Measurements from ENCODE around the gene DENND2D. TPM values are rescaled to one million over a fixed set of nuclear protein-coding genes. Genes with fewer than 3 reads are reported as not detected.

The DENND2D gene
- total RNA-seq, 1 donor from 2014 or later: 78.2 TPM

DNA sequence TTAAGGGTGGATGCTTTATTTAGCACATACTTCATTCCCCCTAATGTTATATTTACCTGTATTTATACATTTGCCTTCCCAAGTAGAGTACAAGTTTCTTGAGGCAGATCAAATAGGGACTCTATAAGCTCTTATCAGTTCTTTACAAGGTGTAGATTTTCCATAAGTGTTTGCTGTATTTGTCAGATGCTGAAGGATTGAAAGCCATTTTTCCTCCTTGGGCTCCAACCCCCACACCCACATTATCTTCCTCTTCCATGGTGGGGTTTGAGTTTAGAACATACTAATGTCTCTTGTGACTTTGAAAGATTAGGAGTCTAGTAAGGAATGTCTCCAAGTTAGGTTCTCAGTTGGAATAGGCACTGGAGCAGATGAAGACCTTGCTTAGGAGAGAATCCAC, 24.6 kb upstream of the DENND2D start:
- Histone ChIP-seq H3K4me1 (peaks cover 54% of the 10 kb centered on the region), H3K4me3 (no peak overlapping the region), H3K36me3 (no peaks in the 10 kb centered on the region), H3K9me3 (no peaks in the 10 kb centered on the region), H3K27ac (no peak overlapping the region), H3K27me3 (no peaks in the 10 kb centered on the region)
- intact Hi-C loops (cut with DNase I): no loop called here
- ATAC-seq: no peak
- TF ChIP-seq, protein P1, sequence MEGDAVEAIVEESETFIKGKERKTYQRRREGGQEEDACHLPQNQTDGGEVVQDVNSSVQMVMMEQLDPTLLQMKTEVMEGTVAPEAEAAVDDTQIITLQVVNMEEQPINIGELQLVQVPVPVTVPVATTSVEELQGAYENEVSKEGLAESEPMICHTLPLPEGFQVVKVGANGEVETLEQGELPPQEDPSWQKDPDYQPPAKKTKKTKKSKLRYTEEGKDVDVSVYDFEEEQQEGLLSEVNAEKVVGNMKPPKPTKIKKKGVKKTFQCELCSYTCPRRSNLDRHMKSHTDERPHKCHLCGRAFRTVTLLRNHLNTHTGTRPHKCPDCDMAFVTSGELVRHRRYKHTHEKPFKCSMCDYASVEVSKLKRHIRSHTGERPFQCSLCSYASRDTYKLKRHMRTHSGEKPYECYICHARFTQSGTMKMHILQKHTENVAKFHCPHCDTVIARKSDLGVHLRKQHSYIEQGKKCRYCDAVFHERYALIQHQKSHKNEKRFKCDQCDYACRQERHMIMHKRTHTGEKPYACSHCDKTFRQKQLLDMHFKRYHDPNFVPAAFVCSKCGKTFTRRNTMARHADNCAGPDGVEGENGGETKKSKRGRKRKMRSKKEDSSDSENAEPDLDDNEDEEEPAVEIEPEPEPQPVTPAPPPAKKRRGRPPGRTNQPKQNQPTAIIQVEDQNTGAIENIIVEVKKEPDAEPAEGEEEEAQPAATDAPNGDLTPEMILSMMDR (IDR thresholded peaks at IDR 0.05): no peak
- no peak for DNase-seq

DNA sequence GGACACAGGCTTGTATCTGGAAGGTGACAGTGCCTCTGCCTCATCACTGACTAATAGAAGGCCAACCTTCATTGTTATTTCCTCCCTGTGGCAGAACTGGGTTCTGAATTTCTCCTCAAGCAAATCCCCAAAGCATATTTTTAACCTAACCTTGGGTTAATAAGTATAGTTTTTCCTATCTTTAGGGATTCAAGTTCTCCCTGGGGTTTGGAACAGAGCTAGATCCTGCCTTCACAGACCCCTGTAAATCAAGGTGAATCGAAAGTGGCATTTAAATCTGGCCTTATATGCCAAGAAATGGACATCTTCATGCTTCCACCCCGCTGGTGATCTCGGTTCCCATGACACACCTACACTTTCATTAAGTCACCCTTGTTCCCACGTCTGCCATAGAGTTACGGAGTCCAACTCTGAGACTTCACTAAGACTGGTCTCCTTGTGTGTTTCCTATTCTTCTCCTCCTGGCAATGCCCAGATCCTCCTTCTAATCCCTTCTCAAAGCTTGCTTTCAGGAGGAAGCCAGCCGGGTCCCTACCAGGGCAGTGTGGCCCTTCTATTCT, 22.8 kb upstream of the DENND2D start:
- ATAC-seq (no peak), DNase-seq (no peak)
- TF ChIP-seq, protein P1 (IDR thresholded peaks at IDR 0.05): no peak
- H3K4me1 ChIP-seq: peaks cover 52% of the 10 kb centered on the region
- H3K27ac ChIP-seq: no peak overlapping the region
- intact Hi-C loops (cut with DNase I): no loop called here
- H3K9me3 ChIP-seq: no peaks in the 10 kb centered on the region
- H3K36me3 ChIP-seq: no peaks in the 10 kb centered on the region
- H3K27me3 ChIP-seq: no peaks in the 10 kb centered on the region
- no peak overlapping the region for H3K4me3 ChIP-seq

DNA sequence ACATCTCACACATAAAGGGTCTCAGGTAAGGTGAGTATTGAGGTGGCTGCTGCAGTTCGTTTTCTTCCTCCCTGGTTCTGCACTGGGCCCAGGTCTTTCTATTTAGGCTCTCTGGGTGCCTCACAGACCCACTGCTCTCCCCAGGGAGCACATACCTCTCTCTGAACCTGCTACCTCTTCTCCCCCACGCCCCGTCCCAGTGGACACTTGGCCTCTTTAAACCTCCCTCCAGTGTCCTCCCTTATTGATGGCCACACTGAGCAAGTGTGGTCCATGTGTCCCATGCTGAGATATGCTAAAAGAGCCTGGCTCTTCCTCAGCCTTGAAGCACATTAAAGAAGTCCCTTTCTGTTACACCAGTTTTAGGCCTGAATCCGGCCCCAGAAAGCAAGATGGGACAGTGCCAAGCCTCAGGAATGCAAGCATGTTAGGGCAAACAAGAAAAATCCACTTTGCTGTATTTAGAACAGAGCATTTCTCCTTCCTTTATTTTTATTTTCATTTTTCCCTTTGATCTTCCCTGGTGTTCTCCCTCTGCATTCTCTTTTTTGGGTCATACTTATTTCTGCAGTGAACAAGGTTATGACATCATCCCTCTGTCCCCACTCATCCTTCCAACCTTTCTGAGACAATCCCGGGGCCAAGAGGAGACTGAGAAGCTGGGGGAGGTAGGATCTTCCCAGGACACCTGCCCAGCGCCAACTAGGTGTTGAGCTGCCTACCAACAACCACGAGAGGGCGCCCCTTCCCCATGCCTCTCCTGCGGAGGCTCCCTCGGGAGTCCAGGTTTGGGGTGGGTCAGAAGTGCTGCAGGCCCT, 22.1 kb upstream of the DENND2D start:
- H3K4me1 ChIP-seq: peaks cover 51% of the 10 kb centered on the region
- H3K4me3 ChIP-seq: no peak overlapping the region
- intact Hi-C loops (cut with DNase I): no loop called here
- H3K27me3 ChIP-seq: no peaks in the 10 kb centered on the region
- peak overlapping the region; percentile 56 for H3K27ac ChIP-seq
- H3K9me3 ChIP-seq: no peaks in the 10 kb centered on the region
- DNase-seq: peak; percentile 88
- TF ChIP-seq, protein P1 (IDR thresholded peaks at IDR 0.05): peak; percentile 89
- no peaks in the 10 kb centered on the region for H3K36me3 ChIP-seq
- peak; percentile 93 for ATAC-seq

DNA sequence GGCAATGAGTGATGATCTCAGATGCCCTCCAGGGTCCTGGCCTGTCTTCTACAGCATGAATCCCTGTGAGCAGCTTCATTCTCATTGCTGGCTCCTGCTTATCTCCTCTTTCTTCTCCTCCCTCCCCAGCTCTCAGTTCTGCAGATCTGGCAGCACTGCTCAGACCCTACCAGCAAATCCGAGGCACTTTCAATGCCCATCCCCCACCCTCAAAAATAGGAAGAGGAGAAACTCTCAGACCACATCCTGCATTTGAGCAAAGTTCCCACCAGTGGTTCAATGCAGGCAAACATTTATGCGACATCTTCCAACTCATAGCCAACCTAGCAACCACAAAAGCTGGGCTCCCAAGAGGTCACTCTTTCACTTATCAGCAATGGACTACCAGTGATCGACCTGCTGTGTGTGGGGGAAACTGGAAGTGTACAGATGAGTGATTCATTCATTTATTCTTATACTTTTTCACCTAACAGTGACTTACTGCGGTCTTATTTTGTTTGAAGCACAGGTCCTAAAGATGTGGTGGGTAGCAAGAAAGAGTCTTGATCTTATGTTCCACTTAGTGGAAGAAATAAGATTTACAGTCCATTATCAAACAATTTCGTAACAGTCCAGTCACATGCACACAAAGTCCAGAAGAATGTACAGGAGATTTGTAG, 21.3 kb upstream of the DENND2D start:
- intact Hi-C loops (cut with DNase I): no loop called here
- H3K4me3 ChIP-seq: no peak overlapping the region
- peak; percentile 33 for ATAC-seq
- no peaks in the 10 kb centered on the region for H3K27me3 ChIP-seq
- peaks cover 45% of the 10 kb centered on the region for H3K4me1 ChIP-seq
- H3K27ac ChIP-seq: no peak overlapping the region
- H3K36me3 ChIP-seq: no peaks in the 10 kb centered on the region
- no peaks in the 10 kb centered on the region for H3K9me3 ChIP-seq
- TF ChIP-seq, protein P1 (IDR thresholded peaks at IDR 0.05): no peak
- DNase-seq: no peak

DNA sequence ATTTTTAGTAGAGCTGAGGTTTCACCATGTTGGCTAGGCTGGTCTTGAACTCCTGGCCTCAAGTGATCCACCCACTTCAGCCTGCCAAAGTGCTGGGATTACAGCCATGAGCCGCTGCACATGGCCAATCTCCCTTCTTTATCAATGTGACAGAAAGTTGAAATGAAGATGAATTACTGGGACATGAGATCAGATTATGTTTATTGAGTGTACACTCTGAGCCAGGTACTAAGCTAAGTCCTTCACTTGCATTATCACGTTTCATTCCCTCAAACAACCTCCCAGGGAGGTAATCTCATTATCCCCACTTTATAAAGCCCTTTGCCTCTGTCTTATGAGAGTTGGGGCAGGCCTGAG, 20.8 kb upstream of the DENND2D start:
- Histone ChIP-seq H3K36me3 (no peaks in the 10 kb centered on the region), H3K4me3 (no peak overlapping the region), H3K9me3 (no peaks in the 10 kb centered on the region), H3K27me3 (no peaks in the 10 kb centered on the region), H3K27ac (no peak overlapping the region), H3K4me1 (peaks cover 45% of the 10 kb centered on the region)
- DNase-seq (no peak), ATAC-seq (no peak)
- TF ChIP-seq, protein P1 (IDR thresholded peaks at IDR 0.05): no peak
- intact Hi-C loops (cut with DNase I): no loop called here

All from upper lobe of right lung (tissue), 1 donor.